K562 (cell line): ENCODE data around the gene KDM4C. TPM values are rescaled to one million over a fixed set of nuclear protein-coding genes. Genes with fewer than 3 reads are reported as not detected.

ENCODE experiments used
- ATAC-seq: fragments of 200-7000 bp; cut with Tn5 transposase; 3 replicates; pipeline ENCODE4 v1.9.1; 2020; ENCODE audit warnings: moderate library complexity
- BruUV-seq: library from RNA; stranded (reverse); fragments of 400-500 nt; replicated peaks from 2 replicates; lab custom pipeline; 2021; lab: Mats Ljungman, UMichigan
- CTCF ChIA-PET: fragments of 300-600 bp; formaldehyde crosslinking; extraction: SDS; loops from one replicate; lab custom pipeline; 2021; ENCODE audit warnings: low intra/inter-chr PET ratio; lab: Yijun Ruan, JAX
- POLR2A ChIA-PET: fragments of 300-600, 350-650 bp; sonication (Branson Sonifier 250); formaldehyde crosslinking; extraction: SDS; loops from one replicate; lab custom pipeline; 2021; ENCODE audit warnings: antibody characterized with exemption, inconsistent platforms; lab: Yijun Ruan, JAX
- DNase-seq, 4 experiments: peaks; one replicate each; pipeline versions ENCODE4 v3.0.0 to v3.0.0-alpha.2; 2011 to 2018; ENCODE audit warnings: low spot score in 3 of 4, mixed read lengths in 3 of 4; ENCODE audit errors: extremely low read depth in 1 of 4
- FAIRE-seq: peaks from 2 replicates; lab custom pipeline; 2011; peaks lifted over from hg19 to GRCh38; lab: Jason Lieb, UNC
- H2AFZ ChIP-seq: 2 replicates; pipeline ENCODE4 v1.6.0; 2011; ENCODE audit warnings: low read depth, low read length, control low read depth, inconsistent platforms
- H3K27ac ChIP-seq: fragments of 200-600 bp; 3 replicates; pipeline ENCODE4 v1.8.0; 2011; ENCODE audit warnings: low read depth, mild to moderate bottlenecking, control low read depth, inconsistent platforms, low read length, moderate library complexity, mixed read lengths; ENCODE audit errors: extremely low read depth
- H3K27me3 ChIP-seq, 2 experiments: fragments of 300-600 bp in 1 of 2; 2 replicates in 1 of 2; 3 replicates in 1 of 2; pipeline versions ENCODE4 v1.6.0 to v1.8.0; 2011; ENCODE audit warnings: inconsistent platforms in 2 of 2, low read length in 2 of 2, mild to moderate bottlenecking in 1 of 2, mixed read lengths in 1 of 2, moderate library complexity in 1 of 2; ENCODE audit not compliant: control insufficient read depth in 2 of 2, insufficient read depth in 2 of 2
- H3K36me3 ChIP-seq: fragments of 300-600 bp; 3 replicates; pipeline ENCODE4 v1.8.0; 2011; ENCODE audit warnings: mild to moderate bottlenecking, low read length, inconsistent platforms; ENCODE audit not compliant: control insufficient read depth, insufficient read depth
- H3K4me1 ChIP-seq, 2 experiments: fragments of 200-600 bp in 1 of 2; replicated peaks in 1 of 2; 2 replicates in 1 of 2; 3 replicates in 1 of 2; pipeline versions ENCODE4 v1.5.1 to v1.8.0; 2011; ENCODE audit warnings: inconsistent platforms in 2 of 2, low read length in 2 of 2, mild to moderate bottlenecking in 1 of 2, mixed read lengths in 1 of 2, moderate library complexity in 1 of 2; ENCODE audit not compliant: control insufficient read depth in 2 of 2, insufficient read depth in 2 of 2
- H3K4me2 ChIP-seq: 2 replicates; pipeline ENCODE4 v1.6.1; 2011; ENCODE audit warnings: low read length, control low read depth, inconsistent platforms, mixed read lengths; ENCODE audit not compliant: insufficient read depth
- H3K4me3 ChIP-seq: fragments of 200-600 bp; sonication (generic), shearing (Covaris generic); 2 replicates; pipeline ENCODE4 v1.5.1; 2016; ENCODE audit warnings: control low read depth, inconsistent platforms
- H3K79me2 ChIP-seq: fragments of 200-600 bp; 3 replicates; pipeline ENCODE4 v1.8.0; 2011; ENCODE audit warnings: low read length, inconsistent platforms; ENCODE audit not compliant: control insufficient read depth, insufficient read depth
- H3K9ac ChIP-seq, 2 experiments: 2 replicates each; pipeline versions ENCODE4 v1.6.0 to v1.6.1; 2011; ENCODE audit warnings: low read depth in 2 of 2, low read length in 2 of 2, control low read depth in 1 of 2, inconsistent platforms in 1 of 2, mild to moderate bottlenecking in 1 of 2, mixed read lengths in 1 of 2; ENCODE audit not compliant: insufficient read depth in 1 of 2
- H3K9me1 ChIP-seq: one replicate; pipeline ENCODE4 v1.6.0; 2011; ENCODE audit warnings: inconsistent platforms, mild to moderate bottlenecking, low read length, moderate library complexity; ENCODE audit not compliant: control insufficient read depth, insufficient read depth
- H3K9me3 ChIP-seq: replicated peaks from 2 replicates; pipeline ENCODE4 v1.5.1; 2011; ENCODE audit warnings: low read depth, low read length, inconsistent platforms; ENCODE audit not compliant: control insufficient read depth, insufficient read depth
- H4K20me1 ChIP-seq: replicated peaks from 2 replicates; pipeline ENCODE4 v1.6.1; 2011; ENCODE audit warnings: low read length, inconsistent platforms, mixed read lengths; ENCODE audit not compliant: control insufficient read depth, insufficient read depth
- ATF7 ChIP-seq: fragments of 450-650 bp; IDR thresholded peaks from 2 replicates; pipeline ENCODE4 v1.7.1; 2014; ENCODE audit warnings: mild to moderate bottlenecking, moderate library complexity
- FUS ChIP-seq: fragments of 200-400 bp; formaldehyde crosslinking; optimal IDR thresholded peaks from 2 replicates; pipeline ENCODE3; 2017; ENCODE audit warnings: low read depth, low read length
- HDAC2 ChIP-seq: fragments of 450-650 bp; IDR thresholded peaks from 2 replicates; pipeline ENCODE4 v1.6.1; 2016; ENCODE audit warnings: mild to moderate bottlenecking
- HMGN3 ChIP-seq: IDR thresholded peaks from 2 replicates; pipeline ENCODE4 v1.6.1; 2011; ENCODE audit warnings: borderline replicate concordance, low read depth, mild to moderate bottlenecking, mixed read lengths, low read length; ENCODE audit not compliant: insufficient read length; ENCODE audit errors: extremely low read depth
- HNRNPK ChIP-seq: fragments of 200-400 bp; formaldehyde crosslinking; IDR thresholded peaks from one replicate; pipeline ENCODE4 v1.6.1; 2018; ENCODE audit warnings: mild to moderate bottlenecking, low read depth, low read length; ENCODE audit not compliant: poor library complexity, severe bottlenecking
- IRF2 ChIP-seq: sonication (generic); formaldehyde crosslinking; IDR thresholded peaks from 2 replicates; pipeline ENCODE4 v1.8.1; 2022; ENCODE audit warnings: mild to moderate bottlenecking, missing genetic modification reagents
- JUN ChIP-seq, 2 experiments: sonication (generic) in 1 of 2; formaldehyde crosslinking in 1 of 2; IDR thresholded peaks; 2 replicates each; pipeline versions ENCODE4 v1.6.1 to v1.8.0; 2012 to 2022; ENCODE audit warnings: borderline replicate concordance in 2 of 2, mild to moderate bottlenecking in 2 of 2, improper control_type of control experiment in 1 of 2, low read depth in 1 of 2, low read length in 1 of 2, missing genetic modification reagents in 1 of 2
- MIER1 ChIP-seq: fragments of 450-650 bp; IDR thresholded peaks from 2 replicates; pipeline ENCODE4 v1.6.1; 2016; ENCODE audit warnings: antibody characterized with exemption, mild to moderate bottlenecking, low read depth
- NFXL1 ChIP-seq: fragments of 450-650 bp; formaldehyde crosslinking; IDR thresholded peaks from 2 replicates; pipeline ENCODE4 v1.4.0; 2021; ENCODE audit warnings: mild to moderate bottlenecking
- SAFB2 ChIP-seq: fragments of 200-400 bp; formaldehyde crosslinking; IDR thresholded peaks from 2 replicates; pipeline ENCODE4 v1.6.1; 2018; ENCODE audit warnings: borderline replicate concordance, low read length, low read depth, moderate library complexity; ENCODE audit not compliant: severe bottlenecking
- SIX5 ChIP-seq, 2 experiments: IDR thresholded peaks; 2 replicates each; pipeline ENCODE4 v1.6.1; 2011; ENCODE audit warnings: low read length in 2 of 2, borderline replicate concordance in 1 of 2, low read depth in 1 of 2, mild to moderate bottlenecking in 1 of 2, moderate library complexity in 1 of 2; ENCODE audit not compliant: insufficient read depth in 1 of 2
- YBX1 ChIP-seq: fragments of 450-650 bp; IDR thresholded peaks from 2 replicates; pipeline ENCODE4 v1.7.1; 2016; ENCODE audit warnings: mild to moderate bottlenecking
- ZFX ChIP-seq: sonication (generic); formaldehyde crosslinking; IDR thresholded peaks from 2 replicates; pipeline ENCODE4 v1.8.0; 2022; ENCODE audit warnings: mild to moderate bottlenecking, missing genetic modification reagents, moderate library complexity
- ZNF121 ChIP-seq: sonication (generic); formaldehyde crosslinking; conservative IDR thresholded peaks from 2 replicates; pipeline ENCODE4 v1.8.0; 2022; ENCODE audit warnings: missing genetic modification reagents
- ZSCAN32 ChIP-seq: fragments of 450-650 bp; formaldehyde crosslinking; IDR thresholded peaks from 2 replicates; pipeline ENCODE4 v1.4.0; 2020; ENCODE audit warnings: mild to moderate bottlenecking, moderate library complexity
- WGBS: fragments of 100-300 bp; shearing (Covaris generic); methylation state at CpG from one replicate; pipeline ENCODE4 v1.1.6; 2016; ENCODE audit warnings: low coverage, mixed read lengths; ENCODE audit not compliant: insufficient coverage; ENCODE audit errors: missing lambda C conversion rate; 5-methylcytosine and 5-hydroxymethylcytosine counted together
- in situ Hi-C: fragments of 300-500 bp; cut with MboI; formaldehyde crosslinking; loops from 4 replicates; pipeline ENCODE4 v1.15.0; 2018; ENCODE audit warnings: inconsistent platforms, mixed read lengths
- intact Hi-C: fragments of 100-400 bp; cut with micrococcal nuclease; formaldehyde crosslinking; loops from 2 replicates; pipeline ENCODE4 v1.14.2; 2022
- polyA plus RNA-seq, 8 experiments: library from polyadenylated mRNA; depleted of rRNA in 4 of 8; stranded (reverse) in 5 of 8; unstranded in 3 of 8; fragments of >200 nt; fragmentation: Nextera tagmentation in 2 of 8; fragmentation: Illumina TruSeq in 1 of 8; extraction: Ambion mirVana in 2 of 8; extraction: Trizol in 1 of 8; gene quantifications; 2 replicates each; pipeline versions ENCODE4 v1.2.1 to v1.2.3, GENCODE V29; 2011 to 2014; ENCODE audit warnings: inconsistent platforms in 1 of 8, missing spikeins in 1 of 8
- total RNA-seq, 7 experiments: library from RNA; depleted of rRNA in 6 of 7; stranded (reverse); fragments of >200 nt in 6 of 7; fragmentation: Illumina TruSeq in 2 of 7; extraction: Trizol in 2 of 7; gene quantifications; 2 replicates each; pipeline versions ENCODE4 v1.2.1 to v1.2.3, GENCODE V29; 2011 to 2021; ENCODE audit warnings: low replicate concordance in 1 of 7
- TF ChIP-seq, protein P1 (sequence below): fragments of 450-650 bp; conservative IDR thresholded peaks from 2 replicates; pipeline ENCODE4 v1.6.1; 2016; ENCODE audit warnings: missing genetic modification characterization, low read depth, mild to moderate bottlenecking, missing compliant biosample characterization, moderate library complexity
- TF ChIP-seq, protein P2 (sequence below): fragments of 450-650 bp; IDR thresholded peaks from 2 replicates; pipeline ENCODE4 v1.6.1; 2017; ENCODE audit warnings: antibody characterized with exemption, mild to moderate bottlenecking

The KDM4C gene
- total and polyA plus RNA-seq, 9 of the 15 experiments (the other 6 are each of a cell fraction or from before 2014, with no cell fraction given), result 5.4 to 17.0 (median 12.6) TPM

DNA sequence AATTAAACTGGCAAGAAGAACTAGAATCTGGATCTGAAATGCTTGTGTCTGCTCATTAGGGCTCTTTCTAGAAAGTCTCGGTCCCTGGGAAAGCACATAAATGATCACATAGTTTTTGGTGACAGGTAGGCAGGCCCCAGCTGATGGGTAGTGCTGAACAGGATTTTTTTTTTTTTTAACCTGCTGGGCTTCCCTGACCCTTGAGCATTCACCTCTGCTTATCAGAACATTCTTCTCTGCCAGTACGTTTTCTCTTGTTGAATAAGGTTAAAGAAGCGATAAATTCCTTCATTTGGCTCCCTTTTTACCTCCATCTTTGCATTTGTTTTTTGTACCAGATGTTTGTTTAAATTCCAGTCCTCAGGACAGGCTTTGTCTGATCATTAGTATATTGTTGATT is 8.8 kb downstream of the KDM4C start:
- in situ Hi-C loops, result no loop called here
- H2AFZ ChIP-seq, result no peak overlapping the region
- FAIRE-seq (no peak), DNase-seq (no peak), ATAC-seq (no peak)
- TF ChIP-seq ZSCAN32 (no peak), ATF7 (no peak), ZNF121 (CRISPR knock-in tag) (no peak), IRF2 (CRISPR knock-in tag) (no peak), HNRNPK (no peak), MIER1 (no peak), ZFX (CRISPR knock-in tag) (no peak), YBX1 (no peak), HDAC2 (no peak), SIX5 (IDR thresholded peaks at IDR 0.05; ENCODE audit: borderline replicate concordance in 1 of 2, insufficient read depth in 1 of 2, low read depth in 1 of 2, low read length in 2 of 2) (no peak), HMGN3 (no peak), JUN (IDR thresholded peaks at IDR 0.05; ENCODE audit: borderline replicate concordance, low read depth, low read length) (no peak), JUN (CRISPR knock-in tag; IDR thresholded peaks at IDR 0.05; ENCODE audit: borderline replicate concordance) (no peak), SAFB2 (no peak), FUS (no peak), NFXL1 (CRISPR knock-in tag) (no peak)
- TF ChIP-seq, protein P1, sequence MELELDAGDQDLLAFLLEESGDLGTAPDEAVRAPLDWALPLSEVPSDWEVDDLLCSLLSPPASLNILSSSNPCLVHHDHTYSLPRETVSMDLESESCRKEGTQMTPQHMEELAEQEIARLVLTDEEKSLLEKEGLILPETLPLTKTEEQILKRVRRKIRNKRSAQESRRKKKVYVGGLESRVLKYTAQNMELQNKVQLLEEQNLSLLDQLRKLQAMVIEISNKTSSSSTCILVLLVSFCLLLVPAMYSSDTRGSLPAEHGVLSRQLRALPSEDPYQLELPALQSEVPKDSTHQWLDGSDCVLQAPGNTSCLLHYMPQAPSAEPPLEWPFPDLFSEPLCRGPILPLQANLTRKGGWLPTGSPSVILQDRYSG, result no peak
- TF ChIP-seq, protein P2, sequence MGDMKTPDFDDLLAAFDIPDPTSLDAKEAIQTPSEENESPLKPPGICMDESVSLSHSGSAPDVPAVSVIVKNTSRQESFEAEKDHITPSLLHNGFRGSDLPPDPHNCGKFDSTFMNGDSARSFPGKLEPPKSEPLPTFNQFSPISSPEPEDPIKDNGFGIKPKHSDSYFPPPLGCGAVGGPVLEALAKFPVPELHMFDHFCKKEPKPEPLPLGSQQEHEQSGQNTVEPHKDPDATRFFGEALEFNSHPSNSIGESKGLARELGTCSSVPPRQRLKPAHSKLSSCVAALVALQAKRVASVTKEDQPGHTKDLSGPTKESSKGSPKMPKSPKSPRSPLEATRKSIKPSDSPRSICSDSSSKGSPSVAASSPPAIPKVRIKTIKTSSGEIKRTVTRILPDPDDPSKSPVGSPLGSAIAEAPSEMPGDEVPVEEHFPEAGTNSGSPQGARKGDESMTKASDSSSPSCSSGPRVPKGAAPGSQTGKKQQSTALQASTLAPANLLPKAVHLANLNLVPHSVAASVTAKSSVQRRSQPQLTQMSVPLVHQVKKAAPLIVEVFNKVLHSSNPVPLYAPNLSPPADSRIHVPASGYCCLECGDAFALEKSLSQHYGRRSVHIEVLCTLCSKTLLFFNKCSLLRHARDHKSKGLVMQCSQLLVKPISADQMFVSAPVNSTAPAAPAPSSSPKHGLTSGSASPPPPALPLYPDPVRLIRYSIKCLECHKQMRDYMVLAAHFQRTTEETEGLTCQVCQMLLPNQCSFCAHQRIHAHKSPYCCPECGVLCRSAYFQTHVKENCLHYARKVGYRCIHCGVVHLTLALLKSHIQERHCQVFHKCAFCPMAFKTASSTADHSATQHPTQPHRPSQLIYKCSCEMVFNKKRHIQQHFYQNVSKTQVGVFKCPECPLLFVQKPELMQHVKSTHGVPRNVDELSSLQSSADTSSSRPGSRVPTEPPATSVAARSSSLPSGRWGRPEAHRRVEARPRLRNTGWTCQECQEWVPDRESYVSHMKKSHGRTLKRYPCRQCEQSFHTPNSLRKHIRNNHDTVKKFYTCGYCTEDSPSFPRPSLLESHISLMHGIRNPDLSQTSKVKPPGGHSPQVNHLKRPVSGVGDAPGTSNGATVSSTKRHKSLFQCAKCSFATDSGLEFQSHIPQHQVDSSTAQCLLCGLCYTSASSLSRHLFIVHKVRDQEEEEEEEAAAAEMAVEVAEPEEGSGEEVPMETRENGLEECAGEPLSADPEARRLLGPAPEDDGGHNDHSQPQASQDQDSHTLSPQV, result no peak
- no TSS peak for BruUV-seq
- peaks cover 77% of the 10 kb centered on the region for H3K79me2 ChIP-seq
- H3K4me2 ChIP-seq, result no peak overlapping the region
- H3K9me3 ChIP-seq, result no peaks in the 10 kb centered on the region
- POLR2A ChIA-PET, result no interaction called here
- H4K20me1 ChIP-seq, result peaks cover 3% of the 10 kb centered on the region; the same call in 1 of the 2 replicates
- WGBS, result 56% methylated on average over 3 of the region's 3 CpGs
- no peak overlapping the region for H3K27ac ChIP-seq
- no peaks in the 10 kb centered on the region for H3K27me3 ChIP-seq
- H3K36me3 ChIP-seq, result no peaks in the 10 kb centered on the region
- no peaks in the 10 kb centered on the region for H3K9me1 ChIP-seq
- intact Hi-C loops, result no loop called here
- no peak overlapping the region for H3K9ac ChIP-seq
- H3K4me3 ChIP-seq, result no peak overlapping the region
- H3K4me1 ChIP-seq, result peaks cover 4 to 11% of the 10 kb centered on the region in 2 experiments; a peak in 4 of 5 replicates
- CTCF ChIA-PET, result no interaction called here
